ENCODE results near the gene EHBP1.
A peak's percentile ranks its signal among the peaks of the same experiment; 100 is the strongest.
"Not testable (repeated sequence)": the region's sequence is repeated elsewhere in the genome, so short reads cannot be mapped to it uniquely, and the experiment has no call there.

The EHBP1 gene

GRCh38 chr2:62736899-62737559 lies 31.5 kb downstream of the EHBP1 start:
- DNase-seq (ENCODE audit: low read depth) = no peak

DNA sequence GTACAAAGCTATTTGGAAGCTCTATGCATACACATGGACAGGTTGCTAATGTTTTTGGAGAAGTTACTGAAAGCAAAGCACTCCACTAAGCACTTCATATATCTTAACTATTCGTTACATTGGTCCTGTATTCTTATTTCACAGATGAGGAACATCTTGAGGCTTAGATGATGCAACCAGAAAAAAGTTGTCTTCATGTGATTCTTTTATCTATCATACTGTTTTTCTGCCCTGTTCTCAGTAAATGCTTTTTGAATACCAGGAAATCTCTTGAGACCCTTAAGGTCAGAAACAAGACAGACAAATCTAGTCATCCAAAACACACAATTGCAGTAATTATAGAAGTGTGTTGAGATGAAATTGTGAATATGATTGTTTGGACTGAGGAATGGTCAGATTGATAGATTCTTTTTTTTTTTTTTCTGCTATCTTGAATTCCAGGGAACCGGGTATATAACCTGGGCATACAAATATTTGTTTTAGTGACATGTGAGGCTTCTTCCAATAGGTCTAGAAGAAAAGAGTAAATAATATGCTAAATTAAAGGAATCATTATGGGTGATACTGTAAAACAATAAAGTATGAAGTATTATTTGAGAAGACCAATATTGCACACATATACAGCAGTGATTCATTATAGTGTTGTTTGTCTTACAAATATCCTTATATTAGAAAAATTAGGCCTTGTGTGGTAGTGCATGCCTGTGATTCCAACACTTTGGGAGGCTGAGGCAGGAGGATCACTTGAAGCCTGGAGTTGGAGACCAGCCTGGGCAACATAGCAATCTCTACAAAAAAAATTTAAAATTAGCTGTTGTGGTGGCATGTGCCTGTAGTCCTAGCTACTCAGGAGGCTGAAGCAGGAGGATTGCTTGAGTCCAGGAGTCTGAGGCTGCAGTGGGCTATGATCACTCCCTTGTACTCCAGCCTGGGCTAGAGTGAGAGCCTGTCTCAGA lies 33.7 kb downstream of the EHBP1 start:
- DNase-seq (ENCODE audit: low read depth) = no peak

DNA sequence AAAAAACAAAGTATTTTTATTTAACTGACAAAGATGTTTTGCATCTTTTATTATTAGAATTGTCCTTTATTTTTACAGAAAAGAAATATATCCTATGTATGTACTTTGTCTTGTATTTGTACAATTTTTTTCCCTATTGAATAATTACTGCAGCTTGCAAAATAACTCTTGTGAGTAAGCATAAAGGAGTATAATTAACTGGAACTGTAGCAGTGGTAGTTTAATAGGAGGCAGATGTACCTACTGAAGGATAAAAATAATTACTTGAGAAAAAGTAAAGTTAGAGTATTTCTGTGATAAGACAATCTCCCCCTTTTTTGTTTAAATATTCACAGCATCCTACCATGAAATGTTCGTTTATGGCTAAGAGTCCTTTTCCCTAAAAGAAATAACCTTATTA lies 34.7 kb downstream of the EHBP1 start:
- no peak for DNase-seq (ENCODE audit: low read depth)

DNA sequence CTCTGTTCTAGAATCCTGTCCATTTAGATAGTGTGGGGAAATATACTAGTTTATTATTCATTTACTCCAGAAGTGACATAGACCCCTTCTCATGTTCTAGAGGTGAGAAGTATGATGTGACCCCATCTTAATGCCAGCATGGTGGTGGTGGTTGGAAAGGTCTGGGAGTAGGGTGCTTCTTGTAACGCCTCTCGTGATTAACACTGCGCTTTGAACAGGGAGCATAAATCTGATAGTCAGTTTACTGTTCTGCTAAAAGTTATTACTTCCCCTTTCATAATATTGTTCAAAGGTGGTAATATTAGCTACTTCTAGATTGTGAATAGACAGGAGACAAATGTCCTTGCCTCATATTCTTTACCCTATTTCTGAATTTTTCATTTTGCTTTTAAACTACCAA lies 35.6 kb downstream of the EHBP1 start:
- no peak for DNase-seq (ENCODE audit: low read depth)

DNA sequence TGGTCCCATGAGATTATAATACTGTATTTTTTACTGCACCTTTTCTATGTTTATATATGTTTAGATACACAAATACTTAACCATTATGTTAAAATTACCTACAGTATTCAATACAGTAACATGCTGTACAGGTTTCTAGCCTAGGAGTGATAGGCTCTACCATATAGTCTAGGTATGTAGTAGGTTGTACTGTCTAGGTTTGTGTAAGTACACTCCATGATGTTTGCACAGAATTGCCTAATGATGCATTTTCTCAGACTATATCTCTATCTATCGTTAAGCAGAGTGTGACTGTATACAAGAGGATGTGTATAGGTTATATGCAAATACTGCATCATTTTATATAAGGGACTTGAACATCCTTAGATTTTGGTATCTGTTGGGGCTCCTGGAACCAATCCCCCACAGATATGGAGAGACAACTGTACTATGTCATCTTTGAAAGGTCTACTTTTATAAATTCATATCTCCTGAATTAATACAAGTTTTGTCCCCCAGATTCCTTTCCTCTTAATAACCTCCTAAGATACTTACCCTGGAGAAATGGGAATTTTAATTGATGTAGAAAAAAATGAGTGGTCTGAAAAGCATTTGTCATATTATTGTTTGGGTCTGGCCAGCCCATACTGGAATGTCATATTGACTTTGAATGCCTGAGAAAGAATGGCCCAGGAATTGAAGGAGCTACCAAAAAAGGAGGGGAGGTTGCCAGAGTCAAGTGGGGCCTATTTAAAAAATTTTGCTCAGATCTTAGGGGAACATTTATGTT lies 36.6 kb downstream of the EHBP1 start:
- DNase-seq (ENCODE audit: low read depth) = no peak

- DNase-seq (ENCODE audit: low read depth) = no peak
These were observed 38.0 kb downstream of the EHBP1 start for GRCh38 chr2:62743506-62743905.

GRCh38 chr2:62744603-62745002 lies 39.1 kb downstream of the EHBP1 start:
- DNase-seq (ENCODE audit: low read depth) = no peak

- no peak for DNase-seq (ENCODE audit: low read depth)
These were observed 40.5 kb downstream of the EHBP1 start for GRCh38 chr2:62745891-62746481.

DNA sequence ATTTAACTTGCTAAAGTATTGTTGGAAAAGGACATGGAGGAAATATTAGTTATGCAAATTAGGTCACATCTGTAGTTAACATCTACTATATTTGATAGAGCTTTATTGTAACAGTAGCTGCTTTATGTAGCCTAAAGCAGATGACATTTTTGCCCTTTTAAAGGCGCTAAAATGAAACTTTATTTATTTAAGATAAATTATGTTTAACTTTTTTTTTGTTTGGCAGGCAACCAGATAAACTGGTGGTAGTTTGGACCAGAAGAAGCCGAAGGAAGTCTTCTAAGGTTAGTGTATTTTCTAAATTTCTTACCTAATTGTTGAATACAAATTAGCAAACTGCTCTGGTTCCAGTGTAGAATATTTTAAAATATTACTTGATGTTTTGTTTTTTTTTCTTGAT lies 41.7 kb downstream of the EHBP1 start:
- no peak for DNase-seq (ENCODE audit: low read depth)

- no peak for DNase-seq (ENCODE audit: low read depth)
These were observed 42.4 kb downstream of the EHBP1 start for GRCh38 chr2:62747876-62748275.

DNA sequence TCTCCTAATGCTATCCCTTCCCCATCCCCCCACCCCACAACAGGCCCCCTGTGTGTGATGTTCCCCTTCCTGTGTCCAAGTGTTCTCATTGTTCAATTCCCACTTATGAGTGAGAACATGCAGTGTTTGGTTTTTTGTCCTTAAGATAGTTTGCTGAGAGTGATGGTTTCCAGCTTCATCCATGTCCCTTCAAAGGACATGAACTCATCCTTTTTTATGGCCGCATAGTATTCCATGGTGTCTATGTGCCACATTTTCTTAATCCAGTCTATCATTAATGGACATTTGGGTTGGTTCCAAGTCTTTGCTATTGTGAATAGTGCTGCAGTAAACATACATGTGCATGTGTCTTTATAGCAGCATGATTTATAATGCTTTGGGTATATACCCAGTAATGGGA lies 43.6 kb downstream of the EHBP1 start:
- not testable (repeated sequence) for DNase-seq (ENCODE audit: low read depth)

DNA sequence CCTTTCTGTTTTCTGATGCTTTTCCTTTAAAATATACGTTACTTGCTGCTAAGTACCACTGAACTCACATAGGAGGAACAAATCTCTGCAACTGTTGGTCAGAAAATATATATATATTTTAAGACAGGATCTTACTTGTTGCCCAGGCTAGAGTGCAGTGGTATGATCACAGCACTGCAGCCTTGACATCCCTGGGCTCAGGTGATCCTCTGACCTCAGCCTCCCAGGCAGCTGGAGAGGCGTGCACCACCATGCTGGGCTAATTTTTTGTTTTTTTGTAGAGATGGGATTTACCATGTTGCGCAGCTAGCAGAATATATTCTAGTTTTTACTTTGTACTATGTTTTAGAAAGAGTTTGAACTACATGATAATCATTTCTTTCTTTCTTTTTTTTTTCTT lies 51.5 kb downstream of the EHBP1 start:
- no peak for DNase-seq (ENCODE audit: low read depth)

DNA sequence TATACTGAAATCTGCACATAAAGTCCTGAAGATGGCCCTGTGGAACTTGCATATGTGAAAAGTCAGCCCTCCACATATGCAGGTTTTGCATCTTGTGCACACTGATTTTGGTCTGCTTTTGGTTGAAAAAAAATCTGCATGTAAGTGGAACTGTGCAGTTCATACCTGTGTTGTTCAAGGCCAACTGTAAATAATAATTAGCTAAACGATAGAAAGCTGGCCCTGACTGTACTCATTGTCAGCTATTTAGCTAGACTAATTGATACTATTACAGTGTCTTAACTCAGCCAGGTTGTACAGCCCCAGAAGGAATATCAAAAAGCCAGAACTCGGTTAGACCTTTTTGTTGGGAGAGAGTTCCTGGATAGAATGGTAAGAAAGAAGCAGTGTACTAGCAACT lies 54.5 kb downstream of the EHBP1 start:
- DNase-seq (ENCODE audit: low read depth) = no peak

- DNase-seq (ENCODE audit: low read depth) = peak; percentile 15
These were observed 55.0 kb downstream of the EHBP1 start for GRCh38 chr2:62760555-62760954.

- no peak for DNase-seq (ENCODE audit: low read depth)
These were observed 60.3 kb downstream of the EHBP1 start for GRCh38 chr2:62765619-62766376.

GRCh38 chr2:62768615-62769014 lies 63.1 kb downstream of the EHBP1 start:
- DNase-seq (ENCODE audit: low read depth) = no peak

DNA sequence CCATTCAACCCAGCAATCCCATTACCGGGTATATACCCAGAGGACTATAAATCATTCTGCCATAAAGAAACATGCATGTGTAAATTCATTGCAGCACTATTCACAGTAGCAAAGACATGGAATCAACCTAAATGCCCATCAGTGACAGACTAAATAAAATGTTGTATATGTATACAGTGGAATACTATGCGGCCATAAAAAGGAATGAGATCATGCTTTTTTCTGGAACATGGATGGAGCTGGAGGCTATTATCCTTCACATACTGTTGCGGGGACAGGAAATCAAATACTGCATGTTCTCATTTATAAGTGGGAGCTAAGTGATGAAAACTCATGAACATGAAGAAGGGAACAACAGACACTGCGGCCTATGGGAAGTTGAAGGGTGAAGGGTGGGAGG lies 65.1 kb downstream of the EHBP1 start:
- no peak for DNase-seq (ENCODE audit: low read depth)

- peak; percentile 10 for DNase-seq (ENCODE audit: low read depth)
These were observed 69.2 kb downstream of the EHBP1 start for GRCh38 chr2:62774555-62775366.

DNA sequence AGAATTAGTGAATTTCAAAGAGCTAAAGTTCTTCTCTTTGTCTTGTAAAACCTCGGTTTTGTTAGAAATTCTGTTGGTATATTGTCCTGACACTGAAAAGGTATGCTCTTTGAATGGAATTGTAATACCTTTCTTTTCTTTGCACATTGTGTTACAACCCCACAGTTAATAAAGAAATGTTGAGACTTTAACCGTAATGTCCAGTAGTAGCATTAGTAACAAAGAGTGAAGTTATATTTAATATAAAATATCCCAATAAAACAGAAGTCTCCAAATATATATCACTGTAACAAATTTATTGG lies 69.8 kb downstream of the EHBP1 start:
- DNase-seq (ENCODE audit: low read depth) = no peak

DNA sequence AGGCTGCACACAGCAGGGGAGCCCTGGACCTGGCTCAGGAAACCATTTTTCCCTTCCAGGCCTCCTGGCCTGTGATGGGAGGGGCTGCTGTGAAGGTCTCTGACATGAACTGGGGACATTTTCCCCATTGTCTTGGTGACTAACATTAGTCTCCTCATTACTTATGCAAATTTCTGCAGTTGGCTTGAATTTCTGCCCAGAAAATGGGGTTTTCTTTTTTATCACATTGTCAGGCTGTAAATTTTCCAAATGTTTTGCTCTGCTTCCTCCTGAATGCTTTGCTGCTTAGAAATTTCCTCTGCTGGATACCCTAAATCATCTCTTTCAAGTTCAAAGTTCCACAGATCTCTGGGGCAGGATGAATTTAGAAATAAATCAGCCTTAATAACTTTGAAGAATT lies 78.2 kb downstream of the EHBP1 start:
- no peak for DNase-seq (ENCODE audit: low read depth)

- DNase-seq (ENCODE audit: low read depth) = no peak
These were observed 78.8 kb downstream of the EHBP1 start for GRCh38 chr2:62784341-62784740.
